NCI-H510A treated with DMSO at 0.1 percent for 48 hours (cell line): Measurements from ENCODE around the gene KDM7A.

Source experiments
- DNase-seq: peaks from one replicate; lab custom pipeline; 2025; lab: John Stamatoyannopoulos, UW

The KDM7A gene, protein sequence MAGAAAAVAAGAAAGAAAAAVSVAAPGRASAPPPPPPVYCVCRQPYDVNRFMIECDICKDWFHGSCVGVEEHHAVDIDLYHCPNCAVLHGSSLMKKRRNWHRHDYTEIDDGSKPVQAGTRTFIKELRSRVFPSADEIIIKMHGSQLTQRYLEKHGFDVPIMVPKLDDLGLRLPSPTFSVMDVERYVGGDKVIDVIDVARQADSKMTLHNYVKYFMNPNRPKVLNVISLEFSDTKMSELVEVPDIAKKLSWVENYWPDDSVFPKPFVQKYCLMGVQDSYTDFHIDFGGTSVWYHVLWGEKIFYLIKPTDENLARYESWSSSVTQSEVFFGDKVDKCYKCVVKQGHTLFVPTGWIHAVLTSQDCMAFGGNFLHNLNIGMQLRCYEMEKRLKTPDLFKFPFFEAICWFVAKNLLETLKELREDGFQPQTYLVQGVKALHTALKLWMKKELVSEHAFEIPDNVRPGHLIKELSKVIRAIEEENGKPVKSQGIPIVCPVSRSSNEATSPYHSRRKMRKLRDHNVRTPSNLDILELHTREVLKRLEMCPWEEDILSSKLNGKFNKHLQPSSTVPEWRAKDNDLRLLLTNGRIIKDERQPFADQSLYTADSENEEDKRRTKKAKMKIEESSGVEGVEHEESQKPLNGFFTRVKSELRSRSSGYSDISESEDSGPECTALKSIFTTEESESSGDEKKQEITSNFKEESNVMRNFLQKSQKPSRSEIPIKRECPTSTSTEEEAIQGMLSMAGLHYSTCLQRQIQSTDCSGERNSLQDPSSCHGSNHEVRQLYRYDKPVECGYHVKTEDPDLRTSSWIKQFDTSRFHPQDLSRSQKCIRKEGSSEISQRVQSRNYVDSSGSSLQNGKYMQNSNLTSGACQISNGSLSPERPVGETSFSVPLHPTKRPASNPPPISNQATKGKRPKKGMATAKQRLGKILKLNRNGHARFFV

GRCh38 chr7:140176811-140177702 is at the start of gene KDM7A:
Gene KDM7A, minus strand, starts transcription at chr7:140176983. Its CDS starts 46 bp downstream, at chr7:140176937.
- peak; percentile 57 for DNase-seq

DNA sequence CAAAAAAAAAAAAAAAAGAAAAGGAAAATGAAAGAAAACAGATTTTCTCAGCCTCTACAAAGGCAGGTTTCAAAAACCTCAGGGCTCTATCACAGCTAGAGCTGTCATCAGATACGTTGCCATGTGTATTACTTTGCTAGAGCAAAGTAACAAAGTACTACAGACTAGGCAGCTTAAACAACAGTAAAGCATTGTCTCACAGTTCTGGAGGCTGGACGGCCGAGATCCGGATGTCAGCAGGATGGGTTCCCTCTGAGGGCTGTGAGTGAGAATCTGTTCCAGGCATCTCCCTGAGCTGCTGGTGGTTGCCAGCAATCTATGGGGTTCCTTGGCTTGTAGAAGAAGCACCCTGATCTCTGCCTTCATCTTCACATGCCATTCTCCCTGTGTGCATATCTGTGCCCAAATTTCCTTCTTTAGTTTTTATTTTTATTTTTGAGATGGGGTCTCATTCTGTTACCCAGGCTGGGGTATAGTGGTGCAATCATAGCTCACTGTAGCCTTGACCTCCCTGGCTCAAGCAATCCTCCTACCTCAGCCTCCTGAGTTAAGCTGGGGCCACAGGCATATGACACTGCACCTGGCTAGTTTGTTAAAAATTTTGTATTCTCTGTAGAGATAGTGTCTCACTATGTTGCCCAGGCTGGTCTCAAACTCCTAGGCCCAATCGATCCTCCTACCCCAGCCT is 48.9 kb upstream of the KDM7A start:
- no peak for DNase-seq

DNA sequence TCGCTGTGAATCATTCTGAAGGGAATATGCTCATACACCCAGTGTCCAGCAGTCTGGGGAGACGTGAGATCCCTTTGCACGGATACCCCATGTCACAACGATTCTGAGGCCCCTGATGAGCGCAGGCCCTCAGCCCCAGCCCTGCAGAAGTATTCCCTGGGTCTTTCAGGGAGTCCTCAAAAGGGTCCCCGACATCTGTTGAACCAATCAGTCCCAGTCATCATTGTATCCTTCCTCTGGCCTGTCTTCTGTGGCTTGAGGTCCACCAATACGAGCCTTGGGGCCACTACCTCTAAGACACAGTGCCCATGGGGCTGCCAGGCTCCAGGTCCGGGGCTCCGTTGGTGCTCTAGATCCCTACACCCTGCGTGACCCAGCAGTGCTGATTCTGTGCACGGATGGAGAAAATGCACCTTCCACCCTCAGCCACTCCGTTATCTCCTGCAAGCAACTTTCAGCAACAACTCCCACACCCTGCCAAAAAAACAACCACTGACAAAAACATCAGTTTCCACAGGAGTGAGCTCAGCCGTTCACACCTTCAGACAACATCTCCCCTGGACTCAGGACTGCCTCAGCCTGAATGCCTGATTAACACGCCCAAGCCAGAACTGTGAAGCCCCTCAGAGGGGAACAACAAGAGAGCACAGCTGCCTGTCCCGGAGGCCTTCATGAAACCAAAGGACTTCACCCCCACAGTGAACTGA is 46.9 kb upstream of the KDM7A start:
- DNase-seq, result no peak

DNA sequence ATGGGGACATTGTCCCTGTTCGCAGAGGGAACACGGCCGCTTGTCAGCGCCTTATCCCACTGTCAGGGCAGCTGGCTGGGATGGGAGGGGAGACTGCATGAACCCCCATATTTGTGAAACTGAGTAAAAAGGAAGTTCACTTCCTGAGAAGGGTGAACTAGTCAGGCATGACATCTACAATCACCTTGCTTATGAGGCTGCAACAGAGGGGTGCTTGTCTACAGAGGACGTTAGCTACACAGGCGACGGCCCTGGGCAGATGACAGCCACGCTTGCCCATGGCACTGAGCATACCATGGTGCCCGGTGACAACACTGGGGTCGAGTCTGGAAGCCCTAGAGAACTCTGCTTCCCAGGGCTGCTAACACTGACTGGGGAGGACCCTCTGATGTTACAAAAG is 46.0 kb upstream of the KDM7A start:
- no peak for DNase-seq

- peak; percentile 23 for DNase-seq
Observed at GRCh38 chr7:140219672-140220524, 43.1 kb upstream of the KDM7A start.

DNA sequence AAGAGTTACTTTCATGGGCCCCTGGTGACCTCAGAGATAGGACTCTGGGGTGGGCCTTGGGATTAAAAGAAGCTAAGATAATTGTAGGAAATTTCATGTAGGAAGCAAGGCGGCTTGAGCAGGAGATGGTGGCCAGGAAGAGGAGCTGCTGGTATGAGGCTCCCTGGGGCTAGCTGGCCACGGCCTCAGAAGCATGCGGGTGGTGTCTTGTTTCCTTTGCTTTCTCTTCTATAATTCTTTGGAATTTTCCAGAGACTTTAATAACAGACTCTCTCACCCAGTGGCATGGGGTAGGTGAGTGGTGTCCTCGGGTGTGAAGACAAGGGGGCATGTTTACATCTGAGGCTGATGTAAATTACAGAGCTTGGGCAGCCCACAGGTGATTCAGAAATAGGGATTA is 41.9 kb upstream of the KDM7A start:
- no peak for DNase-seq

GRCh38 chr7:140217750-140218501 is 41.1 kb upstream of the KDM7A start:
- no peak for DNase-seq

DNA sequence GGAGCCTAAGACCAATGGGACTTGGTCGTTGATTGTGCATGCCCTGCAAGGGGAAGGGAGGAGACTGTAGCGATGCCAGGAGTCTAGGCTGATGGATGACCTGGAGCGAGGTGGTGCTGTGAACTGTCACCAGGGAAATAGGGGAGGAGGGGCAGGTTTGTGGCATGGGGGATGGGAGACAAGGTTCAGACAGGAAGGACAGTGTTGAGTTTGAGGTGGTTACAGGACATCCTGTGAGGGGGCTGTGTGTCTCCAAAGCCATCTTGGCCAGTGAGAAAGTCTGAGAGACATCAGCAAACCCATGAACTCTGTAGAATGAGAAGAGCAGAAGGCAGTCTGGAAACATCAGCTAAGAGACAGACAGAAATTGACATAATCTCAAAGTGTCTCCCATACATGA is 38.5 kb upstream of the KDM7A start:
- DNase-seq, result no peak

- DNase-seq, result no peak
Observed at GRCh38 chr7:140214075-140214684, 37.4 kb upstream of the KDM7A start.

- no peak for DNase-seq
Observed at GRCh38 chr7:140213684-140214074, 36.9 kb upstream of the KDM7A start.

DNA sequence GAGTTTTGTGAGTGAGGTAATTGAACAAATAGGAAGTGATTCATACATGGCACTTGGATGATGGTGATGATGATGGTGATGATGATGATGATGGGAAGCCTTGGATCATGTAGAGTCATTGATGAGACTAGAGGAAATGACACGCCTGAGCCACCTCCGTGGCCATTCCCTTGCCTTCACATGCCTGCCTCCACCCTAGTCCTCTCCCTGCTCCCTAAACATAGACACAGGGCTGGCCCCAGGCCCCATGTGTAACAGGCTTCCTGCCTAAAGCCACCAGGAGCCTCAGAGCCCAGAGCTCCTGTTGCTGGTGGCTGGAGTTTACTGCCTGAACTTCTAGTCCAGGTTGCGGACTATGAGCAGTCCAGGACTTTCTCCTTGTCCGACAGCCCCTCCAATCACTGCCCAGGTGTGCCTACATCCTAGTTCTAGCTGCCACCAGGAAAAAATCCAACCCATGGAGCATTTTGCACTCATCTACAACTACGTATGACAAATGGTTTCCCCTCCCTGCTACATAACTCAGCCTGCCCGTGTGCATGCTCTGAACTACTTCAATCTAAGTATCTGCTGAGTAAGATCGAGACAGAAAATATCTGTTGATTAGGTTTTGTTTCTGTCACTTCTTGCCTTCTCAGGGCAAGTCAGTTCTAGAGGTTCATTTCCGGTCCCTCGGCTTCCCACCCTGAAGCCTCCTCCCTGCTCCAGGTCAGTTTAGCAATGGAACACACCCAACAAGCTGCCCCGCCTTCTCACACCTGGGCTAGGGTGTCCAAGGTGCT is 35.5 kb upstream of the KDM7A start:
- DNase-seq, result no peak

DNA sequence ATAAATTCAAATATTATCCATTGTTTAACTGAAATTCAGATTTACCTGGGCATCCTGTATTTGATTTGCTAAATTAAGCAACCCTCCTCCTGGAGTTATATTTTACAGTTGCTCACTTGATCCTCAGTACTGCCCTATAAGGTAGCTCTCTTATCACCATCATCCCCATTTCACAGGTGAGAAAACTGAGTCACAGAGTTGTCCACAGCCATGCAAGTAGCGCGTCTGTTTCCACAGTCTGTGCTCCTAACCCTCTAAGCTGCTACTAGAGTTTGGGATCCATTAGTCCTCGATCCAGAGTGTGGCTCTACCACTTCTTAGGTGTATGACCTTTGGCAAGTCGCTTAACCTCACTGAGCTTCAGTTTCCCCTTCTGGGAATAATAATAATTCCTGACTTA is 34.9 kb upstream of the KDM7A start:
- no peak for DNase-seq

DNA sequence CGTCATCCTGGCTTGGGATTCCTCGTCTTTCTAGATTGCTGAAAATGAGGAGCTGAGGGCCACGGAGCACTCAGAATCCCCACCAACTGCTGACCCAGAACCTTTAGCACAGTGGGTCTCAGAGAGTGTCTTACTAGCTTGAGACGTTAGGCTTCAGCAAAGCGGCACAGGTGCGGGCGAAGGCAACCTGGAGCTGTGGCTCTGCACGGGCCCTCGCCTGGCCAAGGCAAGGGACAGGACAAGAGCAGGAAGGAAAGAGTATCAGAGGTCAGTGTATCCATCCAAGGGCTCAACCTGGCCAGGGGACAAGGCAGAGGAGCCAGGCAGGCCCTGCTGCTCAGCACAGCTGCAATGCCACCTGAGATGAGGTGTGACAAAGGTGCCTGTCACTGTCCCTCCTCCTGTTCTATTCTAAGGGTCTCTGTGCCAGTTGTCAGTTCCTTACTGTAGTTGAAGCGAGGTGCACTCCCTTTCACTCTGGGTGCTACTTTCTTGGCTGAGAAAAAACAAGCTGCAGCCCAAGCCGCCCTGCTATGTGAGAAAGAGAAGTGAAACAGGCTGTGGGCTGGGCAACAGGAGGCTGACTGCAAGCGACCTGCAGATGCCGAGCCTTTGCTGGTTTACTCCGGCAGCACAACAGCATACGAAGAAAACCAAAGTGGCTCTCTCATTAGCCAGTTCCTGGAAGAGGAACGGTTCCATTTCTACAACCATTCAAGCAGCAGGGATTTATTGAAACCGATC is 33.3 kb upstream of the KDM7A start:
- DNase-seq, result no peak

GRCh38 chr7:140206616-140207389 is 30.0 kb upstream of the KDM7A start:
- DNase-seq, result no peak

GRCh38 chr7:140205600-140205999 is 28.8 kb upstream of the KDM7A start:
- no peak for DNase-seq

- DNase-seq, result no peak
Observed at GRCh38 chr7:140203556-140203955, 26.8 kb upstream of the KDM7A start.
